SHP77 treated with DMSO at 0.1 percent for 48 hours (cell line): Measurements from ENCODE around the gene TM4SF4.
A peak's percentile ranks its signal among the peaks of the same experiment; 100 is the strongest.

ENCODE experiments used
- DNase-seq: peaks from one replicate; lab custom pipeline; 2025; lab: John Stamatoyannopoulos, UW

The TM4SF4 gene

DNA sequence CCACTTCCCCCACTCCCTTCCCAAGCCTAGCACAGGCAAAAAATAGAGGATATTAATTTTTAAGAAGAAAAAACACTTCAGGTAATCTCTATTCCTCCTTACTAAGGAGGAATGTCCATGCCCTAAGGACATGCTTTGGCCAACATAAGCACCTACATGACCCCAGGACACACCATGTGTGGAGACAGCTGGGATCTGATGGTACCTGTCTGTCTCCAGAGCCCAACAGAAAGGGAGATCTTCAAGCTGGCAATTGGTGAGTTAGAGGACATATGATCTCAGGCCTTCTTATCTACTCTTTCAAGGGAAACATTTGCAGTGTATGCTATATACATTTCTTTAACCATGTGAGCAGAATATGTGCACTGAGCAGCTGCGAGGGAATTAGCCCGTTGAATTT, 7.0 kb downstream of the TM4SF4 start:
- no peak for DNase-seq

DNA sequence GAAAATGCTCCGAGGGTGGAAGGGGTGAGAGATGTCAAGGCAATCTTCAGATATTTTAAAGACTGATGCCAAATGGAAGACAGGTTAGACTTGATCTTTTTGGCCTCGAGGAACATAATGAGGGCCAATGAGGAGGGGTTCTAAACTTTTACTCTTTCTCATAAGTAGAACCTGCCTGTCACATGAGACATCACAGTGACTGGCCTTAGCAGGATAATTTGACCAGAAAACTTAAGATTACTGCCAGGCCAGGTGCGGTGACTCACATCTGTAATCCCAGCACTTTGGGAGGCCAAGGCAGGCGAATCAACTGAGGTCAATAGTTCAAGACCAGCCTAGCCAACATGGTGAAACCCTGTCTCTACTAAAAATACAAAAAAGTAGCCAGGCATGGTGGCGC, 12.2 kb downstream of the TM4SF4 start:
- no peak for DNase-seq

DNA sequence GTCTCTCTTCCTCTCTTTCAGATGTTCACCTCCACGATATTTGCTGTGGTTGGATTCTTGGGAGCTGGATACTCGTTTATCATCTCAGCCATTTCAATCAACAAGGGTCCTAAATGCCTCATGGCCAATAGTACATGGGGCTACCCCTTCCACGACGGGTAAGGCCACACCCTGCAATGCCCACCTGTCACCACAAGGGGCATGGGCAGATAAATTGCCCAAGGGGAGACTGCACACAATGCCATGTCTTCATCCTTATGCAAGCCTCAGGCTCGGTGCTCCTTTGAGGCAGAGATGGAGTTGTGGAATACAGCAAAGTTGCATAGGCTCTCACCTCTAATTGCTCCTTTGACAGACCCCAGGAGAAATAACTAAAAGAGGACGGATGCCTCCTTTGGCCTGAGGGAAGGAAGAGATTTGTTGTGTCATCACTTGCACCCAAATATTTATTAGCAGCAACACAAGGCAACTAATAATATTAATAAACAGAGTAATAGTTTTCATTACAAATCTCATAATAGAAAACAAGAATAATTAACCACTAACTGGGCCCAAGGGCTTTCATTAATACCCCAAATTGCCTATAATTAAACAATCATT, 13.2 kb downstream of the TM4SF4 start:
- DNase-seq: no peak

DNA sequence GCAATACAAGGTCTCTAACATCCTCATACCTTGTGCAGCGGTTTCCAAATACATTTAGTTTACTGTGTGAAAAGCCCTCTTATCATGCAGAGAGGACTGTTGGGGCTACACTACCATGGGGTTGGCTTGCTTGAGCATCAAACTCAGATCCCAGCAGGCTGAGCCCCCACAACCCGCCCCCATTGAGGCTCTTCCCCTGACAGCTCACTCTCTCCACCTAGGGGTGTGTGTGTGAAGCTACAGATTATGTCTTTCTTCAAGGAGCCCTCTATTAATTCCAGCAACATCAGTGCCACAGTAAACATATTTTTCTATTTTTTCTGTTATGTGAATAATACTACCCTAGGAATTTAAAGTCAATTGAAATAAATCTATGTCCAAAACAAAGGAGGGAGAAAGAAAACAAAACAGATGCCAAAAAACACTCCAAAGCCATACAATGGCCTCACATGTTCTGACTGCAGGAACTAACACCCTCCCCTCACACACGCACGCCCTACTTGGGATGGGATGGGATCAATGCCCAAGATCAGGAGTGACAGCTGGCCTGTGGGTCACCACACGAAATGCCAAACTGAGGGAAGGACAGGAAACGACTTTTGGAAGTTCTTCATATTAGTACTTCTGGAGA, 14.7 kb downstream of the TM4SF4 start:
- DNase-seq: no peak

DNA sequence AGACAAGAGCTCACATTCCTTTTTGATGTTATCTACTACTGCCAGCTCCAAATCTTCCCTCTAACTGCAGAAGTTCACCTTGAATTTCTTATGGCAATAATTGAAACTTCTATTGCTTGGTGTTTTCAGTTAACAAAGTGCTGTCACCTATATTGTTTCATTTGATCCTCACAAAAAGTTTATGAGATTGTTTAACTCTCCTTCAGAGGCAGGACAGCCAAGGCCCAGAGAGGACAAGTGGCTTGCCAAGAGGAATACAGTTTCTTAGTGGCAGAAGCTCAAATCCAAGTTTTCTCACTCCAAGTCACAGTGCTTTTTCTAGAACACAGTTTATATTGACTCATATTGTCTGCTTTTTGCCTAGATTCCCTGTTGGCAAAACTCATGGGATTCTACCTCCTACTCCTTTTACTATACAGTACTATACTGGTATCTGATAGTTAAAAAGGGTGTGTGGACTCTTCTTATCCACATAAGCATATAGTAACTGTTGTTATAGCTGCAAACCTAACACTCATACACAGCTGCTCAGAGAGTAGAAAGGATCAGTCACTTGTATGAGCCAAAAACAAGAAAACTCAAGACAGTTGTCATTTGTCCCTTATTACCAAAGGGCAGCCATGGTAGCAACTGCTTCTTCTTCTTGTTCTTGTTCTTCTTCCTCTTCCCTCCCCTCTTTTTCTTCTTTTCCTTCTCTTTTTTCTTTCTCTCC, 15.9 kb downstream of the TM4SF4 start:
- no peak for DNase-seq

DNA sequence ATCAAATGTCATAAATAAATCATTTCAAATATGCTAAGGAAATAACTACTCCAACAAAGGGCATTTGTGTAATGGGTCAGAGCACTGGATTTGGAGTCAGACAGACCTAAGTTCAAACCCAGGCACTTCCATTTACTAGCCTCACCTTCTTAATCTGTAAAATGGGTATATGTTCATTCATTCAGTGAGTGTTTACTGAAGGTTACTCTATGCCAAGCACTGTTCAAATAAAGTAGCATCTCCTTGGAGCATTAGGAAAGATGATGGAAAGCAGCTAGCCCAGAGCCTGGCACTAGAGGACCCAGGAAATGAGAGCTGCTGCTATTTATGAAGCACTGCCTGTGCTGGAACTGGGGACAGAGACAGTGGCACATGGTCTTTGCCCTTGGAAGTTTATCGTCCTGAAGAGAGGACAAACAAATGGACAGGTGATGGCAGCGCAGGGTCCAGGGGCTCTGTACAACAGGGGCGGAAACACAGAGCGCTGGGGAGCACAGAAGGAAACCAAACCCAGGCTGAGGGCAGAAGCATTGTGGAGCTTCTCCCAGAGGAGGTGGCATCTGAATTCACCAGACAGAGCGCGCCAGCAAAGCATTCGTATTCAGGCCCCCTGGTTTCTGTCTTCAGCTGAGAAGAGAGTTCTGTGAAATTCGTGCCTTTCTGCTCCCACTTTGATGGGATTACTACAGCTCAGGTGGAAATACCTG, 19.0 kb downstream of the TM4SF4 start:
- peak; percentile 36 for DNase-seq

DNA sequence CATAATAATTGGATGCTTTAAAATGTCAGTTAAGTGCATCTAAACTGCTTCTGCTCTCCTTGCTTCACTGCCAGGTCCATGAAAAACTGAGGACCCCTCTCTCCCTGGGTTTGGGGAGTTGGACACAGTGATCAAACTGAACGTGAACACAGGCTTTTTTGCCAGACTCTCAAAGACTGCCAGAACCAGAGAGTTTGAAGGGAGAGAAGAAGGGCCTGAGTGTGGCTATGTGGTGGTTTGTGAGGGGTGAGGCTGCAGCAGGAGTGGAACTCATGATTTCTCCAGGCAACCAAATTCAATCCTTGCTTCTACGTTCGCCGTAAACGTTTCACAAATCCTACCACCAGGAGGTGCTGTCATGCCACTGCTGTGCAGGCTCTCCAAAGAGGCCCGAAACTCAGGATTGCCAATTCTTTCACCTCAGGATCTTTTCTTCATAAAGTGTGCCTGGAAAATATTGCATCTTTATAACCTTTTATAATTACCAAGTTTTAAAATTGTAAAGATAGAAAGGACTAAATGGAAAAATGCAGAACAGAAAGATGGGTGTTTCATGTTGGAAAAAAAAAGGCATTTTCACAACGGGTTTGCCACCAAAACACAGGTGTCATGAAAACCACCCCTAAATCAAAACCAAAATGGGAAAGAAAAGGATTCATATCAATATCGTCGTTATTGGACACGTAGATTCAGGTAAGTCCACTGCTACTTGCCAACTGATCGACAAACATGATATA, 19.7 kb downstream of the TM4SF4 start:
- DNase-seq: peak; percentile 64

DNA sequence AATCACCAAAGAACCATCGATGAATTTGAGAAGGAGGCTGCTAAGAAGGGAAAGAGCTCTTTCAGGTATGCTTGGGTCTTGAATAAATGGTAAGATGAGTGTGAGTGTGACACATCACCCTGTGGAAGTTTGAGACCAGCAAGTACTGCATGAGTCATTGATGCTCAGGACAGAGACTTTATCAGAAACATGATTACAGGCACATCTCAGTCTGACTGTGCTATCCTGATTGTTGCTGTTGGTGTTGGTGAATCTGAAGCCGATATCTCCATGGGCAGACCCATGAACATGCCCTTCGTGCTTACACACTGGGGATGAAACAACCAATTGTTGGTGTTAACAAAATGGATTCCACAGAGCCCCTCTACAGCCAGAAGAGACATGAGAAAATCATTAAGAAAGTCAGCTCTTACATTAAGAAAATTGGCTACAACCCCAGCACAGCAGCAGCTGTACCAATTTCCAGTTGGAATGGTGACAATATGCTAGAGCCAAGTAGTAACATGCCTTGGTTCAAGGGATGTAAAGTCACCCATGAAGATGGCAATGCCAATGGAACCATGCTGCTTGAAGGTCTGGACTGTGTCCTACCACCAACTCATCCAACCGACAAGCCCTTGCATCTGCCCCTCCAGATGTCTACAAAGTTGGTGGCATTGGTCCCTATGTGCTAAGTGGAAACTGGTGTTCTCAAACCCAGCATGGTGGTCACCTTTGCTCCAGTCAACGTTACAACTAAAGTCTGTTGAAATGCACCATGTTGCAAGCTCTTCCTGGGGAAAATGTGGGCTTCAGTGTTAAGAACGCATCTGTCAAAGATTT, 20.5 kb downstream of the TM4SF4 start:
- DNase-seq: no peak

DNA sequence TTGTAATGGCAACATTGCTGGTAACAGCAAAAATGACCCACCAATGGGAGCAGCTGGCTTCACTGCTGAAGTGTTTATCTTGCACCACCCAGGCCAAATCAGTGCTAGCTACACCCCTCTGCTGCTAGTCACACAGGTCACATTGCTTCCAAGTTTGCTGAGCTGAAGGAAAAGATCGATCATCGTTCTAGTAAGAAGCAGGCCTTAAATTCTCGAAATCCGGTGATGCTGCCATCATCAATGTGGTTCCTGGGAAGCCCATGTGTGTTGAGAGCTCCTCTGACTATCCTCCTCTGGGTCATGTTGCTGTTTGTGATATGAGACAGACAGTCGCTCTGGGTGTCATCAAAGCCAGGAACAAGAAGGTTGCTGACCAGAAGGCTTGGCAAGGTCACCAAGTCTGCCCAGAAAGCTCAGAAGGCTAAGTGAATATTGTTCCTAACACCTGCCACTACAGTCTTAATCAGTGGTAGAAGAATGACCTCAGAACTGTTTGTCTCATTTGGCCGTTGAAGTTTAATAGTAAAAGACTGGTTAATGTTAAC, 21.2 kb downstream of the TM4SF4 start:
- DNase-seq: no peak

DNA sequence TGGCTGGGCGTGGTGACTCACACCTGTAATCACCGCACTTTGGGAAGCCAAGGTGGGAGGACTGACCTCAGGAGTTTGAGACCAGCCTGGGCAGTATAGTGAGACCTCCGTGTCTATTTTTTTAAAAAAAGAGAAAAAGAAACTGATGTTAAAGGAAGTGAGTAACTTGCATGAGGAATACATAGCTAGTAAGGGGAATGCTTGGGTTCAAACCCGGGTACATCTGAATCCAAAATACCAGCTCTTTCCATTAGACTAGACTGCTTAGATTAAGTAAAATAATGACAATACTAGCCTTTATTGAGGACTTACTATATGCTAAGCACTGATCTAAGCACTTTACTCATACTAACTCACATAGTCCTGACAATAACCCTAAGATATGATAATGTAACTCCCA, 22.4 kb downstream of the TM4SF4 start:
- no peak for DNase-seq

DNA sequence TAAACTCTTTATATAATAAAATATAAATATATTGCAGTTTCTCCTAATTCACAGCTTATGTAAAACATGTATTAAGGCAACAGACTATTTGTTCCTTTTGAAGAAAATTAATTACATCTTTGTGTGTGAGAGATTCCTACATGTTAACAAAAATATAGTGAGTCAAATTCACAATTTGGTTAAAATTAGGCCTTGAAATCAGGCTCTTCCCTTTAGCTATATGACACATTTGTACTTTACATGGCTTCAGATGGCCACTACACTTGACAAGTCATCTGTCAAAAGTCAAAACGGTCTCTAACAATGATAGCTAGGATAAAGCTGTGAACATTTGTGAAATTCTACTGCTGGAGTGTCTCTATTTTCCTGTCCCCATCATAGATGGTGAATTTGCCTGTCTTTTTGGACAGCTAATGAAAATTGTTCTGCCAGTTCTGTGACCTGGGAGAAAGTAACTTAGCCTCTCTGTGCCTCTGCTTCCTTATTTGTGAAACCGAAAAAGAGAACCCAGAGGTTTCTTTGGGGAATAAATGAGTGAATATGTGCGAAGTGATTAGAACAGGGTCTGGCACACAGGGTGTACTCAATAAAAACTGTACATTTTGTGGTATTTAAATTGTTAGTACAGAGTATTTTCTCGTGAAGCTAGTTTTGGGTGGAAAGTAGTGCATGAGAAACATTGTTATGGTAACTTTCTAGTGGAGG, 23.6 kb downstream of the TM4SF4 start:
- no peak for DNase-seq

DNA sequence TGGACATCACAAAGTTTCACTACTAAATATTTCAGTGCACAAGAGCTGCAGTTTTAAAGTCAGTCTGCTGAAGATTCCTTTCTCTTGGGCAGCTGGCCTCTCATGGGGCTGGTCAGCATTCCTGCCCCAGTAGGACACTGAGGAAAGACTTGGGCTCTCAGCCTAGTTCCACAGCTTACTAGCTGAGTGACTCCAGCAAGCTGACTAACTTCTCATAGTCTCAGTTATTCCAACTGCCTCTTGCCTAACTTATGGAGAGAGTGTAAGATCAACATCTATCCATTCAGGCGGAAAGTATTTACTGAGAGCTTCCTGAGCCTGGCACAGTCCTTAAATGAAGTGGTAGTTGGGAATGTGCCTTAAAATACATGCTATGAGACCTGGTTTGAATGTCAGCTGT, 27.0 kb downstream of the TM4SF4 start:
- DNase-seq: no peak

DNA sequence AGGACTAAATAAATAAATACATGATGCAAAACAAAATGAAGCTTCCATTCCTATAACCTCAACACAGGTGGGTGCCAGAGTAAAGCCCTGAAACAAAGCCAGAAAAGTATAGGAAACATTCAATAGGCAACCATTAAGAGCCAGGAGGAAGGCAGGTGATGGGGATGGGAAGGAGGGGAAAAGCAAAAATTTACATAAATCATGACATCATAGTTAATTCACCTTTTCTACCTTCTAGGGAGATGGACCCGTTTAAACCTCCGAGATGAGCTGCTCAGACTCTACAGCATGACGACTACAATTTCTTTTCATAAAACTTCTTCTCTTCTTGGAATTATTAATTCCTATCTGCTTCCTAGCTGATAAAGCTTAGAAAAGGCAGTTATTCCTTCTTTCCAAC, 27.9 kb downstream of the TM4SF4 start:
- no peak for DNase-seq

DNA sequence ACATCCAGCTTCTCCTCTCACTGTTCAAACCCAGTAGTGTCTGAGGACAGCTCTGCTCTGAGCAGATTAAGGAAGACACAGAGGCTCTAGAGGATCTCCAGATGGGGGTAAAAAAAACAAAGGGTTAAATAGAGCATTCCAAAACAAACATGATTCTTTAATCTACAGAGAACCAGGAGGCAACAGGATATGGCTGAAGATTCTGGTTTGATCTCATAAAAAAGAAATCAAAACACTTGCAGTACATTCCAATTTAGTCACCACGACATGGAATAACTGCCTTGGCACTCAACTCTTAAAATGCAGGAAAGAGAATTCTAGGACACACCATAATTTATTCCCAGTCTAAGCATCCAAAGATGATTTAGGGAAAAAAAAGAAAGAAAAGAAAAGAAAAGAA, 32.0 kb downstream of the TM4SF4 start:
- no peak for DNase-seq

DNA sequence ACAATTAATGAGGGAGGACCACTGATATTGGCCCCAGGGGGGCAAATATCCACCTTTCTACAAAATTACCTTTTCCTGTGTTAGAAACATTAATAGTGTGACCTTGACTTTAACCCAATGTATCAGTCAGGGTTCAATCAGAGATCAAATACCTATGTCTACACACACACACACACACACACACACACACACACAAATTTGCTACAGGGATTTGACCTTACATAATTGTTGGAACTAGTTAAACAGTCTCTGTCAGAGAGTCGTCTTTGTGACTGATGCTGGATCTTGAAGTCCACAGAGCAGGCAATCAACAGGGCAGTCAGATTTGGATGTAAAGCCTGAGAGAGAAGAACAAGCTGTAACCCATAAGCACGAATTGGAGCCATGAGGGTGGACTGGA, 32.5 kb downstream of the TM4SF4 start:
- no peak for DNase-seq

DNA sequence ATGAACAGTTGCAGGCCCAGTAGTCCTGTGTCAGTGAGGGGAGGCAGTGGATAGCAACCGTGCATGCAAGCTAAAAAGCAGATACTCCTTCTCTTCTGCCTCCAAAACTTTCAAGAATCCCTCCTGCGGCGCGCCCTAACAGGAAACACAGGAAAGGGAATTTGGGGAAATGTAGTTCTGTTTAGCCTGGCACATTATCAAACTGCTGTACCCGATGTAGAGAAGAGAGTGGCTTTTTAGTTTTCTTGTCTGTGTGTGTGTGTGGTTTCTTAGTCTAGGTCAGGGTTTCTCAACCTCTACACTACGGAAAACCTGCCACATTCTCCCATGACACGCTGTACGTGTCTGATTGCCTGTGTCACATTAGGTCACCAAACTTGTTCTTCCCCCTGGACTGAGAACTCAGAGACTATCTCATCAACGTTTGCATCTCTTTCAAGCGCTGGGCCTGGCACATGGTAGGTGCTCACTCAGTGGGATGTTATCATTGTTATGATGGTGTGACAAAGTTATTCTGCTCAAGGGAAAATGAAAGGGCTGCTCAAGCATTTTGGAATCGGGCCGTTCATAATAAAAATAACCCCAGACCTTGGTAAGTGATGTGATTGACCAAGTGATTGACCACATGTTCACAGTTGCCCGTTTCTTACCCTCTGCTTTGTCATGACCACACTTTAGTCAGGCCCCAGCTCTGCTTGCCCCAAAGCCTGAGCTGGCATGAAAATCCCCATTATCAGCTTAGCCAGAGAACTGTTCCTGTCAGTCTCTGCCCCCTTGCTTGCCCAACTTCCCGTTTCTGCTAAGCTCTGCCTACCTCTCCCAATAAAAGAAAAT, 33.2 kb downstream of the TM4SF4 start:
- no peak for DNase-seq

DNA sequence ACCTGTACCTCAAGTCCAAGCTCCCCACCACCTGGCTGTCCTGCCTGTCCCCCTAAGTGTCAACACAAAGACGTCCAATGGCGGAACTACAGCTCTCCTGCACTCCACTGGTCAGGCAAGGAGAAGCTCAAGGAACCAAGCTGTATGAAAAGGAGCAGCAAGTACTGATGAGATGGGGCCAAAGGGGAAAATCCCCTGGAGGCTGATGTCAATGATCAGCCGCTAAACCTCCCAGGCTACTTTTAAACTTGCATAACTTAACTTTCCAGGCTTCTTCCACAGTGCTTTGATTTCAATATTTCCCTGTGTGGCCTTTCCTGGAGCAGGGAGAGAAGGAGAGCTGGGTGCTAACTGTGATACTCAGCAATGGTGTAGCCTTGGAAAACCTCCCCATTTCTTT, 35.0 kb downstream of the TM4SF4 start:
- no peak for DNase-seq

DNA sequence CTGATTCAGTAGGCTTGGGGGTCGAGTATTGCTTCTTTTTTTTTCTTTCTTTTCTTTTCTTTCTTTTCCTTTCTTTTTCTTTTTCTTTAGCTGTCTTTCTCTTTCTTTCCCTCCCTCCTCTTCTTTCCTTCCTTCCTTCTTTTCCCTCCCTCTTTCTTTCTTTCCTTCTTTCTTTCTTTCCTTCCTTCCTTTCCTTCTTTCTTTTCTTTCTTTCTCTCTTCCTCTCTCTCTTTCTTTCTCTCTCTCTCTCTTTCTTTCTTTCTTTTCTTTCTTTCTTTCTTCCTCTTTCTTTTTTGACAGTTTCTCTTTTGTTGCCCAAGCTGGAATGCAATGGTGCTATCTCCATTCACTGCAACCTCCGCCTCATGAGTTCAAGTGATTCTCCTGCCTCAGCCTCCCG, 36.0 kb downstream of the TM4SF4 start:
- DNase-seq: no peak

DNA sequence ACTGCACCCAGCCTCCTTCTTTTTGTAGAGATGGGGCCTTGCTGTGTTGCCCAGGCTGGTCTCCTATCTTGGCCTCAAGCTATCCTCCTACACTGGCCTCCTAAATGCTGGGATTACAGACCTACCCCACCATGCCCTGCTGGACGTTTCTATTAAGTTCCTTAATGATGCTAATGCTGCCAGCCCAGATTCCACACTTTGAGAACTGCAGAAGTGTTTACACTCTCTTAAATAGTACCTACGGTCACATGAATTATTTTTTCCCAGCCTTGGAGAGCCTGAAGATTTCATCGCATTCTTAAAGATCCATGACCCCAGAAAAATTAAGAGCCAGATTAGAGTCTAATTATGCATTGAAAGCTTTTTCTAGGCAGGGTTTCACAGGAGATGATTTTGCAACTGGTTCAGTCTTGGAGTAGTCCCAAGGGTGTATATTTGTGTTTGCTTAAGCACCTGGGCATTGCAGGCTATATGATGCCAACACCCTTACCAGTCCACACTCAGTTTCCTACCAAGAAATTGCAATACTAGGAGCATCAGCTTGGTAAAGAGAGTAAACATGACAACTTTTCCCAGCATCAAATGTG, 36.6 kb downstream of the TM4SF4 start:
- DNase-seq: no peak
